Activated T-cell treated with anti-CD3 and anti-CD28 coated beads for 4 hours (primary cell): ENCODE results near the gene MRPS26.
"Not testable (repeated sequence)": the region's sequence is repeated elsewhere in the genome, so short reads cannot be mapped to it uniquely, and the experiment has no call there.

Experiments
- DNase-seq: peaks from one replicate; pipeline ENCODE4 v3.0.0-alpha.2; 2020

MRPS26 gene

GRCh38 chr20:3043322-3043721, 2.5 kb upstream of the MRPS26 start, which contains the start of gene GNRH2:
Gene GNRH2 (plus strand): TSS chr20:3043622. CDS start chr20:3044415, 793 bp downstream.
- DNase-seq: no peak

GRCh38 chr20:3044336-3044965, 1.4 kb upstream of the MRPS26 start:
- DNase-seq: no peak

DNA sequence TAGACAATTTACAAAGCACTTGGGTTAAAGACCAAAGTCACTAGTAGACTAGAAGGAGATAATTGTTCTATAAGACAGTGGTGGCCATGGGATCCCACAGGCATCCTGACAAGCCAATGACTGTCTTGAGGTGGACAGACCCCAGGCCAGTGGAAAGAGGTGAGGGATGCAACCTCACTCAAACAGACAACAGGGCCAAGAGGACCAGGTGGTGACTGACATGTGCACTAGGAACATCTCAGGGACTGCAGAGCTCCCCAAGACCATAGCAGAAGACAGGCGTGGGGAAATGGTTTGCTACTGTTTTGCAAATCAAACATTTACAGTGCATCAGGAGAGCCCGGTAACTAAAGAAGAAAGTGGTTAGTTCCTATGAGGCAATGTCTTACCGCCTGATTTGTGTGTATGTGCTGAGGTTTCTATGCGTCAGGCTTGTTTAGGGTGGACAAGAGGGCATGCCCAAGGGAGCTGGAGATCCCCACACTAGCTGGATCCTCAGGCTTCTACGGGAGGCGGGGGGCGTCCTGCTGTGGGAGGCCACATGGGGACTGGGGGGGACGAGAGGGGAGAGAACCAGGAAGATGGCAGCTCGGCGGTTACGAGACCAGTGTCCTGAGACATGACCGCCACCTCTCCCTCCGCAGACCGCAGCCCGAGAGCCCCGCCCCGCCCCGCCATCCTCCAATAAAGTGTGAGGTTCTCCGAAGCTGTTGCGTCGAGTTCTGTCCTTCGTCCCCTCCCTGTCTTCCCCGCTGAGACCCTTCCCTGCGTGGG, 623 bp upstream of the MRPS26 start:
- DNase-seq: peak; percentile 19

DNA sequence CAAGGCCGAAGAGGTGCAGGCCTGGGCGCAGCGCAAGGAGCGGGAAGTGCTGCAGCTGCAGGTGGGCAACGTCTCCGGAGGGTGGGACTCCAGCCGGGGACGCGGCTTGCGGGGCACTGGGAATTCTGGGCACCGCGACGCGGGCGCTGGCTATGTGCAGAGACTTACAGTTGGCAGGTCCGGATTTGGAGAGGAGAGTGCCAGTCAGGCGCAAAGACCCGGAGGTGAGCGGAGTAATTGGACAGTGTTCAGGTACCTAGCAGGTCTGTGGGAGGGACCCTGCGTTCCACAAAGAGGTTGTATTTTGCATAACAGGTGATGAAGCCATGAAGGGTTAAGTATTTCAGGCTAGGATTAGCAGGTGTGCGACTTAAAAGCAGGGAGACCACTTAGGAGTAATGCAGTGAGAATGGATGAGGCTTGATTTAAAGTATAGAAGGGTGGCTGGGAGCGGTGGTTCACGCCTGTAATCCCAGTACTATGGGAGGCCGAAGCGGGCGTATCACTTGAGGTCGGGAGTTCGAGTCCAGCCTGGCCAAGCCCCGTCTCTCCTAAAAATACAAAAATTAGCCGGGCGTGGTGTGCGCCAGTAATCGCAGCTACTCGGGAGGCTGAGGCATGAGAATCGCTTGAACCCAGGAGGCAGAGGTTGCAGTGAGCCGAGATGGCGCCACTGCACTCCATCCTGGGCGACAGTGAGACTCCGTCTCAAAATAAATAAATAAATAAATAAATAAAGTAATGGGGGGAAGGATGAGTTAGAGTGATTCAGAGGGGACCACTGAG, 1.0 kb downstream of the MRPS26 start:
- DNase-seq: no peak

GRCh38 chr20:3047486-3048419, 1.9 kb downstream of the MRPS26 start:
- no peak for DNase-seq

DNA sequence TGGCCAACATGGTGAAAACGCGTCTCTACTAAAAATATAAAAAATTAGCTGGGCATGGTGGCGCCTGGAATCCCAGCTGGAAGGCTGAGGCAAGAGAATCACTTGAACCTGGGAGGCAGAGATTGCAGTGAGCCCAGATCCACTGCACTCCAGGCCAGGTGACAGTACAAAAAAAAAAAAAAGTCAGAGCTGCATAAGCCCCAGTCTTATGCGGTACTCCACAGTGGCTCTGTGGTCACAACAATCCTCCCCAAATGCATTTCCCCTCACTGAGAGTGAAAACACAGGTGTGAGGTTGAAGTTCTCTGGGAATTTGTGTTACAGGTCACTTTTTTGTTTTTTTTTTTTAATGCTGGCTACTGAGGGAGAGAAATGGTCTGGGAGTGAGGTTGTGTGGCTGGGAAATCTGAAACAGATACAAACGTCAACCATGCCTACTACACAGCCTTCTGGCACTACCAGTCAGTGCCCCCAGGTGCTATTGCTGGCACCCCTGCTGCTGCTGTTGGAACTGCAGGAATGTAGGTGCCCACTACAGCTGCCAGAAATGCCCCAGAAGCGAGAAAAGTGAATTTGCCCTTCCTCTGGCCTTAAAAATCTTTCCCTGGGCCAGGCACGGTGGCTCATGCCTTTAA, 5.7 kb downstream of the MRPS26 start:
- no peak for DNase-seq

DNA sequence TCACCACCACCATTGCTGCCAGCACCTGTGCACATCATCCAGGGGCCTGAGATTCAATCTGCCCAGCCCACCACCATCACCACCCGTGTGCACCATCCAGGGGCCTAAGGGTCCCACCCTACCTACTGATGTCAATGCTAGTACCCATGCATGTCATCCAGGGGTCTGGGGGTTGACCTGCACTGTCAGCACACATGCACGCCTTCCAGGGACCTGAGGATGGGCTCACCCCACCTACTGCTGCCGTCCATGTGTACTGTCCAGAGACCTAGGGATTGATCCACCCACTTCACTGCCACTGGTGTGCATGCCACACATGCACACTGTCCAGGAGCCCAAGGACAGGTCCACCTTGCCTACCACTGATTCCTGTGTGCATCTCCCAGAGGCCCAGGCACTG, 13.6 kb downstream of the MRPS26 start:
- no peak for DNase-seq

DNA sequence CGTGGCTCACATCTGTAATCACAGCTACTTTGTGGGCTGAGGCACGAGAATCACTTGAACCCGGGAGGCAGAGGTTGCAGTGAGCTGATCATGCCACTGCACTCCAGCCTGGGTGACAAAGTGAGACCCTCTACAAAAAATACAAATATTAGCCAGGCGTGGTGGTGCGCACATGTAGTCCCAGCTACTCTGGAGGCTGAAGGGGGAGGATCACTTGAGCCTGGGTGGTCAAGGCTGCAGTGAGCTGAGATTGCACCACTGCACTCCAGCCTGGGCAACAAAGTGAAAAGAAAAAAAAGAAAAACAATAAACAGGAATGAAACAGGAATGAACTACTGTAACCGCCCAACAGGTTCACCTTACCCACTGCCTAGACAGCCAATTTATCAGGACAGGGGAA, 18.3 kb downstream of the MRPS26 start:
- not testable (repeated sequence) for DNase-seq

GRCh38 chr20:3067139-3068014, 21.5 kb downstream of the MRPS26 start:
- no peak for DNase-seq

DNA sequence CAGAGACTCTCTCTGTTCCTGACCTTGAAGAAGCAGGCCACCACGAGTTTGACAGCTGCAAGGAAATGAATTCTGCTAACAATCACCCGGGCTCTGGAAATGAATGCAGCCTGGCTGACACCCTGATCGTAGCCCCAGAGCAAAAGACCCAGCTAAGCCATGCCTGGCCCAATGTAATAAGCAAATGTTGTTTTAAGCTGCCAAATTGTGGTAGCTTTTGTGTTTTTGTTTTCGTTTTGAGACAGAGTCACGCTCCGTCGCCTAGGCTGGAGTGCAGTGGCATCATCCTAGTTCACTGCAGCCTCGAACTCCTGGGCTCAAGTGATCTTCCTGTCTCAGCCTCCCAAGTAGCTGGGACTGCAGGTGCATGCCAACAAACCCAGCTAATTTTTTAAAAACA, 22.2 kb downstream of the MRPS26 start:
- no peak for DNase-seq

- peak; percentile 21 for DNase-seq
Measured at GRCh38 chr20:3068986-3069900, 23.4 kb downstream of the MRPS26 start.

GRCh38 chr20:3070725-3071124, 24.9 kb downstream of the MRPS26 start:
- no peak for DNase-seq

DNA sequence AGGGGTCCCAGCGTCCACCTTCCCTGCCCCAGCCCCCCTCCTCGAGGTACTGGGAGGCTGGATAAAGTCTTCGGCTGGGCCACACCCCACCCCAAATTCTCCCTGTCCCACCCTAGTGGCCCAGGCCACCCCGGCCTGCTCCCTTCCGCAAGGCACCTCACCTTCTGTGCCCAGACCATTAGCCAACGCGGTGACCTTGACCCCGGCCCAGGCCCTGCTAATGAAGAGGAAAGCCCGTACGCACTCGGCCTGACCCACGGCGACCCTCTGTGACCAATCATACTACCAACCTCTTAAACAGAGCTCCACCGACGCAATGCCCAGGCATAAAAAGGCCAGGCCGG, 25.4 kb downstream of the MRPS26 start:
- DNase-seq: no peak

- peak; percentile 61 for DNase-seq
Measured at GRCh38 chr20:3071610-3072529, 26.0 kb downstream of the MRPS26 start, which contains the start of gene OXT. Gene OXT (plus strand): TSS chr20:3071620. CDS start chr20:3071656, 36 bp downstream.

GRCh38 chr20:3072530-3073250, 26.8 kb downstream of the MRPS26 start:
- DNase-seq: no peak

DNA sequence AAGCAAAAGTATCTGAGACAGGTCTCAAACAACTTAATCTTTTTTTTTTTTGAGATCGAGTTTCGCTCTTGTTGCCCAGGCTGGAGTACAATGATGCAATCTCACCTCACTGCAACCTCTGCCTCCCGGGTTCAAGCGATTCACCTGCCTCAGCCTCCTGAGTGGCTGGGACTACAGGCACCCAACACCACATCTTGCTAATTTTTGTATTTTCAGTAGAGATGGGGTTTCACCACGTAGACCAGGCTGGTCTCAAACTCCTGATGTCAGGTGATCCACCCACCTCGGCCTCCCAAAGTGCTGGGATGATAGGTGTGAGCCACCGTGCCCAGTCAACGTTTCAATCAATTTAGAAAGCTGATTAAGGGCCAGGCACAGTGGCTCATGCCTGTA, 27.4 kb downstream of the MRPS26 start:
- DNase-seq: not testable (repeated sequence)

DNA sequence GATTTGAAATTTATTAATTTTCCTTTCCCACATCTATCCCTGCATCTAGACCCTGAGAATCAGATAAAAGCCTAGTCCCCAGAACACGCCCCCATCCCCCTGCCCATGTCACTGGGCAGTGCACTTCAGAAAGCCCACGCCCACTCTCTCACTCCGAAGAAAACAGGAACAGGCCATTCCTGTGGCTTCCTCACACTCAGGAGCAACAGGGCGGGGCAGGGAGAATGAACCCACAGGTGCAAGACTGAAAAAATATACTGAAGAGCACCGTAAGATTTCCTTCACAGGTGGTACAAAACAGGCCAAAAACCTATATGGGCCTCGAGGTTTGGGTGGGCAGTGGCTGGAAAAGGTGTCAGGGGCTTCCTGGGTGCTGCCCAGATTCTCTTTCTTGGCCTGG, 29.0 kb downstream of the MRPS26 start:
- DNase-seq: no peak

GRCh38 chr20:3075315-3075714, 29.5 kb downstream of the MRPS26 start:
- DNase-seq: not testable (repeated sequence)
